CD1c-positive myeloid dendritic cell (primary cell): ENCODE data around the gene DHX36.

ENCODE experiments used
- DNase-seq: peaks from one replicate; pipeline ENCODE4 v3.0.0-alpha.2; 2016; ENCODE audit errors: extremely low spot score

The DHX36 gene

GRCh38 chr3:154224866-154225265 is 99.4 kb downstream of the DHX36 start:
- DNase-seq = no peak

- no peak for DNase-seq
Measured at GRCh38 chr3:154224366-154224765, 99.9 kb downstream of the DHX36 start.

GRCh38 chr3:154223519-154223918 is 100.8 kb downstream of the DHX36 start:
- DNase-seq = no peak
